Measurements from ENCODE around the gene KMT2C.
"Not testable (repeated sequence)": the region's sequence is repeated elsewhere in the genome, so short reads cannot be mapped to it uniquely, and the experiment has no call there.

KMT2C gene

DNA sequence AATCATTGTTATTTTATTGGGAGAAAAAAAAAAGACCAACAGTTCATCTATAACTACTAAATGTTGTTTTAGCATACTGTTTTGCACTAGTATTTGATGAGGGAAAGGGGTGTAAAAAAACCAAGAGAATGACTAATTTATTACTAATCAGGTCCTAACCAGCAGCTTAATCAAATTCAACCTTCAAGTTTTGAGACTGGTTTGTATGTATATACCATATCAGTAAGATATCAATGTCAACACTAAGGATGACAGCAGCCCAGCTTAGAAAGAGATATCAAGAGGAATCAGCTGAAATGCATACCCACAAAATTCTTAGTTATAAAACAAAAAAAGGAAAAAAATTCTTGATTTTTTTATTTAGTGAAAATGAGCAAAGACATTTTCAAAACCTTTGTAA lies 122.6 kb downstream of the KMT2C start:
- no peak for DNase-seq (ENCODE audit: low read depth, low spot score)

- DNase-seq (ENCODE audit: low read depth, low spot score): no peak
These were observed 123.5 kb downstream of the KMT2C start for GRCh38 chr7:152312316-152312715.

GRCh38 chr7:152307902-152308301 lies 127.9 kb downstream of the KMT2C start:
- no peak for DNase-seq (ENCODE audit: low read depth, low spot score)

DNA sequence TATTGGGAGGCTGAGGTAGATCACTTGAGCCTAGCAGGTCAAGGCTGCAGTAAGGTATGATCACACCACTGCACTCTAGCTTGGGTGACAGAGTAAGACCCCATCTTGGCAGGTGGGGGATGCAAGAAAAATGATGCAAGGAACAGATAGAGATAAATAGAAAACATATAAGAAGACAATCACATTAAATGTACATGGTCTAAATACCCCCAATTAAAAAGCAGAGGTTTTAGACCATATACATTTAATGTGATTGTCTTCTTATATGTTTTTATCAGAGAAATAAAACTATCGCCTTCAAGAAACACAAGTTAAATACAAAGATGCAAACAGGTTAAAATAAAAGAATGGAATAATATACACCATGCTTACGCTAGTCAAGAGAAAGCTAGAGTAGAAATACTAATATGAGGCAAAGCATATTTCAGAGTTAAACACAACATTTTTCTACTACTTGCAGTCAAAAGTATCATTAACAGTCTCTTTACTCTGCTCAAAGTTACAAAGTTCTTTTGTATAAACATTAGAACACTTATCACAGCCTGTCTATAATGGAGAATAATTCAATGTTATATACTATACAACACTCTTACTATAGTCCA lies 136.2 kb downstream of the KMT2C start:
- not testable (repeated sequence) for DNase-seq (ENCODE audit: low read depth, low spot score)

- no peak for DNase-seq (ENCODE audit: low read depth, low spot score)
These were observed 142.9 kb downstream of the KMT2C start for GRCh38 chr7:152292897-152293296.

DNA sequence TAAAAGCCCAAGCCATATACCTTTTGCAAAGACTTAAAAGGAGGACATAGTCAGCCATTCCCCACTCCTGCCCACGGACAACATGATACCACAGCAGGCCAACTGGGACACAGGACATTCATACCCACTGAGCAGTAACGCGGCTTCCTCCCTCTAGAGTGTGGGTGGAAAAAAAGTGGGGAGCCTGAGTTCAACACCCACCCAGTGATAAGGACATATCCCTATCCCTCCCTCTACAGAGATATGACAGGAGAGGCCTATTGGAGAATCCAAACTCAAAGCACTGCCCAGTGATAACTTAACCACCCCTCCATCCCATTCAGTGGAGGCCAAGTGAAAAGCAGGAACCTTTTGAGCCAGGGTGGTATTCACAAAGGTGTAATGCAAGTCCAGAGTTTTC lies 148.8 kb downstream of the KMT2C start:
- not testable (repeated sequence) for DNase-seq (ENCODE audit: low read depth, low spot score)

DNA sequence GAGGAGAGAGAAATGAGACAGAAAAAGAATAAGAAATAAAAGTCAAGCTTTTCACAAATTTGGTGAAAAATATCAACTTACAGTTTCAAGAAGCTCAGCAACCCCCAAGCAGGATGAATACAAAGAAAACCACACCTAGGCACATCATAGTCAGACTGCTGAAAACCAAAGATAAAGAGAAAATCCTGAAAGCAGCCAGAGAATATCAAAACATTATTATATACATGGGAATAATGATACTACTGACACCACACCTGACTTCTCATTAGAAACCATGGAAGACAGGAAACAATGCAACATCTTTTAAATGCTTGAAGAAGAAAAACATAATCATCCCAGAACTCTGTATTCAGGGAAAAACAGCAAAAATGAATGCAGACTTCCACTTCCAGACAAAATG lies 149.6 kb downstream of the KMT2C start:
- DNase-seq (ENCODE audit: low read depth, low spot score): not testable (repeated sequence)

DNA sequence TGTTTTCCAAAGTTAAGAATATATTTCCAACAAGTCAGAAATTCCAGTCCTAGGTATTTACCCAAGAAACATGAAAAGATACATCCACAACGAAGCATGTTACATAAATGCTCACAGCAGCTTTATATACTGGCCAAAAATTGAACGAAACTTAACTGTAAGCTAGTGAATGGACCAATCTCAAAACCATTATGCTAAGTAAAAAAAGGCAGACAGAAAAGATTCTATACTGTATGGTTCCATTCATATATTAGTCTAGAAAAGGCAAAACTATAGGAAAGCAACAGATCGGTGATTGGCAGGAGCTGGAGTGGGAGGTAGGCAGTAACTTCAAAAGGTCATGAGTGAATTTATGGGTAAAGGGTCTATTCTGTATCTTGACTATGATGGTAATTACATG lies 150.8 kb downstream of the KMT2C start:
- not testable (repeated sequence) for DNase-seq (ENCODE audit: low read depth, low spot score)

DNA sequence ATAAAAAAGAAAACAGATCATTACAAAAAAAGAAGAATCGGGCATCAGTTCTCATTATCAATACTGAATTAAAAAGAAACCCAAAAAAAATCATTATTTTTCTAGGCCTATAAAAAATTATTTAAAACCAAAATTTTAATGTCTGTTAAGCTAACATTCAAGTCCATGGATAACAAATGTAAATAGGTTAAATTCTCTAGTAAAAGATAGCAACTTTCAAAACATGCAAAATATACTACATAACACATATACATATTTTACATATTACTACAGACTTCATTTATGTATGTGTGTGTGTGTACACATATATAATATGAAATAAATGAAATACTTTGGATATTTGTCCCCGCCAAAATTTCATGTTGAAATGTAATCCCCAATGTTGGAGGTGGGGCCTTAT lies 158.1 kb downstream of the KMT2C start:
- not testable (repeated sequence) for DNase-seq (ENCODE audit: low read depth, low spot score)

DNA sequence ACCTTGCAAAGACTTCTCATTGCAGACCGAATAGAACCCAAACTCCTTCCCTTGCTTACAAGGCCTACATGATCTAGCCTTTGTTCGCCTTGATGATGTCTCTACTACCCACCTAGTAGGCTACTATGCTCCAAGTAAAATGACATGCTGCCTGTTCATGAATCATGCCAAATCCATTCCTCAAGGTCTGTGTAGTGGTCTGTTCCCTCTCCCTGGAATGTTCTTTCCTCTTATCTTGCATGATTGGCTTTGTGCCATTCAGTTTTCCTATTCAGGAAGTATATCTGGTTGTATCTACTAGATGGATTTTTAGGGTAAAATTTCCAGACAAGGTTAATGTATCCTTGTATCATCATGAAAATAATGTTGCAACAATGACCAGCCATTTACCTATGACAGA lies 165.4 kb downstream of the KMT2C start:
- DNase-seq (ENCODE audit: low read depth, low spot score): not testable (repeated sequence)

GRCh38 chr7:152266859-152267258 lies 168.9 kb downstream of the KMT2C start:
- DNase-seq (ENCODE audit: low read depth, low spot score): not testable (repeated sequence)

DNA sequence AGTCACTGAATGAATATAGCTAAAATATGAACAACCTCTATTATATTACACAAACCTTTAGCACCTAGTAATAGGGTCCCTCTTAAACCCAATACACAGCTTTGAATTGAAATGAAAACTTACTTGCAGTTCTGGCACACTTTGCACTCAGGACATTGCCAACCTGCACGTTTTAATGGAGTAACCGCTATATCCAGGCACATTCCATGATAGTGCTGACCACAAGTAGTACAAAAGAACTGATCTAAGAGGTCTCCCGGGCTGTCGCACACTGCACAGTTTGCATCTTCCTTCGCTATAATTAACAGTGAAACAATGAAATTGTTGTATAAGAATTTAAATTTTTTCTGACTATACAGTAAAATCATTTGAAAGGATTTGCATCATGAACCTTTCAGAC lies 170.9 kb downstream of the KMT2C start:
- not testable (repeated sequence) for DNase-seq (ENCODE audit: low read depth, low spot score)

- not testable (repeated sequence) for DNase-seq (ENCODE audit: low read depth, low spot score)
These were observed 173.7 kb downstream of the KMT2C start for GRCh38 chr7:152262146-152262545.

DNA sequence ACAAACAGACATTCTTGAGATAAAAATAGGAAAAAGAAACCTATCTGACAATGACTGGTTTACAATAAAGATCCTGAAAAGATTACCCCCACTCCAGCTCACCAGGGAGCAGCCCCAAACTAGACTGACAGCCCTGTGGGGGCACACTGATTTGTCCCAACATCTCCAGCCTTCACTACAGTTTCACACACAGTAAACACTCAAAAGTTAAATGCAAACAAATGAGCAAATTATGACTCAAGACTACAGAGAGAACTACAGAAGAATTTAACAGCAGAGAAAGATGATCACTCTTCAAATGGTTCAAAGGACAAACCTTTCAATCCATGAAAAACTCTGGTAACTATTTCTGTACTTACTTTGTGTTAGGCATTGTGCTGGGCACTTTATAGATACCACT lies 176.2 kb downstream of the KMT2C start:
- DNase-seq (ENCODE audit: low read depth, low spot score): not testable (repeated sequence)

GRCh38 chr7:152247851-152248250 lies 188.0 kb downstream of the KMT2C start:
- not testable (repeated sequence) for DNase-seq (ENCODE audit: low read depth, low spot score)

DNA sequence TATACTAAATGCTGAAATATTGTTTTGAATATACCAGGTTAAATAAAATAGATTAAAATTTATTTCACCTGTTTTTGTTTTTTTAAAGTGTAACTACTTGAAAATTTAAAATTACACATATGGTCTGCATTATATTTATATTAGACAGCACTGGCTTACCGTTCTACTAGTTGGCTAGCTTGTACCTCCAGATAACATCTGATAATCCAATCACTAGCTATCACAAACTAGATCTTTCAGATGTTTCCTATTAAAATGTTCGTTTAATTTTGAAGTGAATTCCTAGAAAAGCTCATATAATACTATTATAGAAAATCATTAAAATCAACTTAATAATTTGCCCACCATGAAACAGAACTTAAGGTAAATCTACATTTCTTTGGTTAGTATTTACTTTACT lies 190.4 kb downstream of the KMT2C start:
- DNase-seq (ENCODE audit: low read depth, low spot score): not testable (repeated sequence)

DNA sequence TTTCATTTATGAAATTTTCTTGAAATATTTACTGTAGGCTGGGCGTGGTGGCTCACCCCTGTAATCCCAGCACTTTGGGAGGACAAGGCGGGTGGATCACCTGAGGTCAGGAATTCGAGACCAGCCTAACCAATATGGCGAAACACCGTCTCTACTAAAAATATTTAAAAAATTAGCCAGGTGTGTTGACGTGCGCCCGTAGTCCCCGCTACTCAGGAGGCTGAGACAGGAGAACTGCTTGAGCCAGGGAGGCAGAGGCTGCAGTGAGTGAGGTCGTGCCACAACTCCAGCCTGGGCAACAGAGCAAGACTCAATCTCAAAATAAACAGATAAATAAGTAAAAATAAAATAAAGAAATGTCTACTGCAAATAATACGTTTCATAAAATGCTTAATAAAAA lies 192.3 kb downstream of the KMT2C start:
- not testable (repeated sequence) for DNase-seq (ENCODE audit: low read depth, low spot score)

- DNase-seq (ENCODE audit: low read depth, low spot score): not testable (repeated sequence)
These were observed 194.5 kb downstream of the KMT2C start for GRCh38 chr7:152241301-152241700.

DNA sequence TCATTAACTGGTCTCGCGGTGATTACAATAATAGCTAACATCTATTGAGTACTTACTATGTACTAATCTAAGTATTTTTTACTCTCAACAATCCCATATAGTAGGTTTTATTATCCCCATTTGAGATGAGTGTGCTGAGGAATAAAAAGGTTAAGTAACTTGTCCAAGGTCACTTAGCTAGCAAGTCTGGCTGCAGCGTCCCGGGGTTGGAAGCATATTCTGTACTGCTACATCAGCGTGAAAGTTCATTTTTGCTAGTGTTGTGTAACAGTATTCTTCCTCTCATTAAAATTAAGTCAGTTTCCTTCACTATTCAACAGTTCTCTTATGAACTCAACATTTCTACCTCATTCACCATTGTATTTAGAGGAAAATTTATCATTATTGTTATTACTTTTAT lies 199.5 kb downstream of the KMT2C start:
- not testable (repeated sequence) for DNase-seq (ENCODE audit: low read depth, low spot score)

DNA sequence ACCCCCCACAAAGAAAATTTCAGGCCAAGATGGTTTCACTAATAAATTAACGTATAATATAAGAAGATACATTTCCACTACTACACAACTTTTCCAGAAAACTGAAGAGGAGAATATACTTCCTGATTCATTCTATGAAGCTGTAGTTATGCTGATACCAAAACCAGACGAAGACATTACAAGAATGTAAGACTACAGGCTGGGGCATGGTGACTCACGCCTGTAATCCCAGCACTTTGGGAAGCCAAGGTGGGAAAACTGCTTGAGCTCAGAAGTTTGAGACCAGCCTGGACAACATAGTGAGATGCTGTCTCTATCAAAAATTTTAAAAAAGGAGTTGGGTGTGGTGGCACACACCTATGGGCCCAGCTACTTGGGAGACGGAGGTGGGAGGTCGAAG lies 201.4 kb downstream of the KMT2C start:
- DNase-seq (ENCODE audit: low read depth, low spot score): not testable (repeated sequence)

DNA sequence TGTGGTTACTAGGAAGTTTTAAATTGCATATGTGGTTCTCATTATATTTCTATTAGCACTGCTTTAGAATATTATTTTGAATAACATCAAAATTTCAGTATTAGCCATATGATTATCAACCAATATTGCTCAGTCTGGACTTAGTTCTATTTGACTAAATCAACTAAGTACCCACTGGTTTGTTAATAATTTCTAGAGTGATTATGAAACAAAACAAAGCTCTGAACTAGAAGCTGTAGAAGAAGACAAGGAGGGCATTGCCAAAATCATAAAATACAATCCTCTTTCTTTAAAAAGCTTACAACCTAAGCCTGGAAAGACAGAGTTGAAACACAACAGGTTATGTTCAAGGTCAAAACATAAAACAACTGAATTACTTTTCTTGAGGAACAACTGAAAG lies 204.7 kb downstream of the KMT2C start:
- DNase-seq (ENCODE audit: low read depth, low spot score): no peak

DNA sequence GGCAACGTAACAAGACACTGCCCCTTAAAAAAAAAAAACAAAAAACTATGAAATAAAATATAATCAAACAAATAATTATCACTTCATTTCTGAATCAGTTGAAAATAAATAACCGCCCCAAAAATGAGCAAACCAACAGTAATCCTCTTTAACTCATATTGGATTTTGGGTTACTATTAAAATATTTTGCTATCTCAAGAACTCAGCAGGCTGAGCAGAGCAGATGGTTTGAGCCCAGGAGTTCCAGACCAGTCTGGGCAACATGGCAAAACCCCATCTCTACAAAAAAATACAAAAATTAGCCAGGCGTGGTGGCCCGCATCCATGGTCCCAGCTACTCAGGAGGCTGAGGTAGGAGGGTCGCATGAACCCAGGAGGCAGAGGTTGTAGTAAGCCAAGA lies 216.2 kb downstream of the KMT2C start:
- DNase-seq (ENCODE audit: low read depth, low spot score): not testable (repeated sequence)

GRCh38 chr7:152208766-152209165 lies 227.0 kb downstream of the KMT2C start:
- DNase-seq (ENCODE audit: low read depth, low spot score): not testable (repeated sequence)

DNA sequence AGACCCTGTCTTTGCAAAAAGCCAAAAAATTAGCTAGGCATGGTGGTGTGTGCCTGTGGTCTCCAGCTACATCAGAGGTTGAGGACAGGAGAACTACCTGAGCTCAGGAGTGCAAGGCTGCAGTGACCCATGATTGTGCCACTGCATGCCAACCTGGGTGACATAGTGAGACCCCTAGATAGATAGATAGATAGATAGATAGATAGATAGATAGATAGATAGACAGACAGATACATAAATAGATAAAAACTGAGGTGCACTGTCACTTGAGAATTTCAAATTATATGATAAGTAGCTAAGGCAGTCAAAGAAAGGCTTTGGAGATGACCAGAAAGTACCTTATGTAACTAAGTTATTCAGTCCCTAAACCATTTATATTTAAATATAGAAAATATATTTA lies 231.4 kb downstream of the KMT2C start:
- DNase-seq (ENCODE audit: low read depth, low spot score): not testable (repeated sequence)
